HCT116 (cell line): ENCODE measurements around the gene BCR. TPM values are rescaled to one million over a fixed set of nuclear protein-coding genes. Genes with fewer than 3 reads are reported as not detected.

ENCODE experiments used
- ATAC-seq: fragments of 200-7000 bp; cut with Tn5 transposase; 2 replicates; pipeline ENCODE4 v1.9.1; 2020; ENCODE audit warnings: mild to moderate bottlenecking, moderate library complexity
- BruUV-seq: library from RNA; stranded (reverse); fragments of 400-500 nt; replicated peaks from 2 replicates; lab custom pipeline; 2021; lab: Mats Ljungman, UMichigan
- CTCF ChIA-PET: fragments of 300-600 bp; sonication (Branson Sonifier 250); formaldehyde crosslinking; loops from one replicate; lab custom pipeline; 2021; ENCODE audit warnings: antibody characterized with exemption; lab: Charles Lee
- POLR2A ChIA-PET: fragments of 300-600, 350-600 bp; sonication (Branson Sonifier 250); formaldehyde crosslinking; loops from one replicate; lab custom pipeline; 2021; ENCODE audit warnings: antibody characterized with exemption; lab: Charles Lee
- RAD21 ChIA-PET, 2 experiments: fragments of 300-600 bp; sonication (Branson Sonifier 250); formaldehyde crosslinking; loops; one replicate each; lab custom pipeline; 2023; ENCODE audit warnings: low total read pairs in 2 of 2; ENCODE audit not compliant: uncharacterized antibody in 2 of 2, unreplicated experiment in 2 of 2, low non-redundant PET in 1 of 2; lab: Charles Lee
- DNase-seq: peaks from one replicate; pipeline ENCODE4 v3.0.0-alpha.2; 2010; ENCODE audit warnings: low read depth, low spot score
- H2AFZ ChIP-seq: fragments of 200-600 bp; shearing (Covaris generic), sonication (generic); 2 replicates; pipeline ENCODE4 v1.6.1; 2017; ENCODE audit warnings: low read depth, mixed run types, mixed read lengths, antibody characterized with exemption, low read length; ENCODE audit not compliant: poor library complexity, severe bottlenecking
- H3K27ac ChIP-seq: 2 replicates; pipeline ENCODE4 v1.5.1; 2012; ENCODE audit warnings: low read depth, low read length
- H3K27me3 ChIP-seq: fragments of 200-600 bp; sonication (generic); 2 replicates; pipeline ENCODE4 v1.6.1; 2016; ENCODE audit warnings: mixed run types, low read length, mixed read lengths; ENCODE audit not compliant: insufficient read depth
- H3K36me3 ChIP-seq, 2 experiments: fragments of 200-500 bp in 1 of 2; fragments of 200-600 bp in 1 of 2; sonication (Bioruptor generic) in 1 of 2; sonication (generic) in 1 of 2; 2 replicates each; pipeline versions ENCODE4 v1.5.1 to v1.6.1; 2014 to 2016; ENCODE audit warnings: low read length in 2 of 2, inconsistent platforms in 1 of 2, mixed read lengths in 1 of 2, mixed run types in 1 of 2; ENCODE audit not compliant: insufficient read depth in 2 of 2, control insufficient read depth in 1 of 2
- H3K4me1 ChIP-seq, 2 experiments: fragments of 200-600 bp in 1 of 2; sonication (generic) in 1 of 2; 2 replicates each; pipeline versions ENCODE4 v1.5.1 to v1.6.1; 2012 to 2017; ENCODE audit warnings: low read length in 2 of 2, inconsistent platforms in 1 of 2, mild to moderate bottlenecking in 1 of 2, mixed read lengths in 1 of 2, mixed run types in 1 of 2, moderate library complexity in 1 of 2; ENCODE audit not compliant: insufficient read depth in 2 of 2, control insufficient read depth in 1 of 2
- H3K4me2 ChIP-seq: fragments of 200-600 bp; sonication (generic); 2 replicates; pipeline ENCODE4 v1.6.1; 2017; ENCODE audit warnings: mixed run types, low read length, mixed read lengths
- H3K4me3 ChIP-seq, 2 experiments: fragments of 200-600 bp in 1 of 2; sonication (generic) in 1 of 2; replicated peaks in 1 of 2; 2 replicates each; pipeline ENCODE4 v1.5.1; 2011 to 2016; ENCODE audit warnings: low read length in 2 of 2, control low read depth in 1 of 2, low read depth in 1 of 2, mild to moderate bottlenecking in 1 of 2, mixed read lengths in 1 of 2, mixed run types in 1 of 2
- H3K79me2 ChIP-seq: fragments of 200-600 bp; sonication (generic); 2 replicates; pipeline ENCODE4 v1.6.1; 2017; ENCODE audit warnings: mild to moderate bottlenecking, mixed run types, low read length, moderate library complexity, mixed read lengths; ENCODE audit not compliant: insufficient read depth
- H3K9ac ChIP-seq: fragments of 200-600 bp; sonication (generic); 2 replicates; pipeline ENCODE4 v1.6.1; 2016; ENCODE audit warnings: low read length, mixed read lengths
- H3K9me2 ChIP-seq: fragments of 200-600 bp; sonication (generic), shearing (Covaris generic); 2 replicates; pipeline ENCODE4 v1.6.1; 2017; ENCODE audit warnings: mixed run types, mild to moderate bottlenecking, moderate library complexity; ENCODE audit not compliant: insufficient read depth
- H3K9me3 ChIP-seq, 2 experiments: fragments of 200-500 bp in 1 of 2; fragments of 200-600 bp in 1 of 2; sonication (Bioruptor generic) in 1 of 2; sonication (generic) in 1 of 2; 2 replicates each; pipeline ENCODE4 v1.6.1; 2014 to 2017; ENCODE audit warnings: low read length in 2 of 2, mixed read lengths in 2 of 2, inconsistent platforms in 1 of 2, low read depth in 1 of 2, mild to moderate bottlenecking in 1 of 2, mixed run types in 1 of 2, moderate library complexity in 1 of 2; ENCODE audit not compliant: control insufficient read depth in 1 of 2, insufficient read depth in 1 of 2
- H4K20me1 ChIP-seq: fragments of 200-600 bp; sonication (generic), shearing (Covaris generic); 2 replicates; pipeline ENCODE4 v1.6.1; 2017; ENCODE audit warnings: mixed run types, mild to moderate bottlenecking, moderate library complexity; ENCODE audit not compliant: insufficient read depth
- CBX3 ChIP-seq: IDR thresholded peaks from 2 replicates; pipeline ENCODE4 v1.6.1; 2012; ENCODE audit warnings: low read depth
- EGR1 ChIP-seq: IDR thresholded peaks from 2 replicates; pipeline ENCODE4 v1.6.1; 2012; ENCODE audit warnings: low read depth
- EZH2phosphoT487 ChIP-seq: fragments of 200-600 bp; IDR thresholded peaks from 2 replicates; pipeline ENCODE4 v1.6.1; 2018; ENCODE audit warnings: antibody characterized with exemption, borderline replicate concordance
- FOSL1 ChIP-seq: IDR thresholded peaks from 2 replicates; pipeline ENCODE4 v1.6.1; 2012; ENCODE audit warnings: low read depth
- JUND ChIP-seq: IDR thresholded peaks from 2 replicates; pipeline ENCODE4 v1.6.1; 2012
- MAX ChIP-seq: IDR thresholded peaks from 2 replicates; pipeline ENCODE4 v1.6.1; 2012
- POLR2A ChIP-seq: IDR thresholded peaks from 2 replicates; pipeline ENCODE4 v1.7.0; 2011; ENCODE audit warnings: borderline replicate concordance; ENCODE audit not compliant: insufficient read depth, insufficient read length; ENCODE audit errors: extremely low read depth
- POLR2AphosphoS5 ChIP-seq: IDR thresholded peaks from 2 replicates; pipeline ENCODE4 v1.6.1; 2011; ENCODE audit warnings: mild to moderate bottlenecking, low read depth, low read length, moderate library complexity
- RAD21 ChIP-seq: IDR thresholded peaks from 2 replicates; pipeline ENCODE4 v1.6.1; 2012; ENCODE audit warnings: low read depth, mild to moderate bottlenecking
- REST ChIP-seq: IDR thresholded peaks from 2 replicates; pipeline ENCODE4 v1.6.1; 2012; ENCODE audit warnings: low read depth
- SP1 ChIP-seq: IDR thresholded peaks from 2 replicates; pipeline ENCODE4 v1.6.1; 2012; ENCODE audit warnings: low read depth
- SRF ChIP-seq: IDR thresholded peaks from 2 replicates; pipeline ENCODE4 v1.6.1; 2012; ENCODE audit warnings: low read depth
- YY1 ChIP-seq: IDR thresholded peaks from 2 replicates; pipeline ENCODE4 v1.6.1; 2011; ENCODE audit warnings: low read length, low read depth, moderate library complexity, mild to moderate bottlenecking; ENCODE audit not compliant: insufficient replicate concordance; ENCODE audit errors: extremely low read depth
- ZBTB33 ChIP-seq: IDR thresholded peaks from 2 replicates; pipeline ENCODE4 v1.6.1; 2011; ENCODE audit warnings: mild to moderate bottlenecking, low read length, moderate library complexity; ENCODE audit not compliant: insufficient replicate concordance; ENCODE audit errors: extremely low read depth
- ZNF274 ChIP-seq: fragments of 200-500 bp; sonication (Bioruptor generic); IDR thresholded peaks from 2 replicates; pipeline ENCODE4 v1.6.1; 2014; ENCODE audit warnings: mild to moderate bottlenecking, low read depth, low read length, inconsistent platforms
- intact Hi-C: fragments of 100-400 bp; cut with micrococcal nuclease; formaldehyde crosslinking; loops from 2 replicates; pipeline ENCODE4 v1.10.0; 2022
- total RNA-seq: library from RNA; stranded (reverse); gene quantifications from one replicate; pipeline ENCODE4 v1.2.1, GENCODE V29; 2021; ENCODE audit not compliant: unreplicated experiment

BCR gene
- total RNA-seq, 1 experiment from 2014 or later = 39.7 TPM

GRCh38 chr22:23213581-23214334, 33.4 kb downstream of the BCR start:
- POLR2A ChIA-PET = no interaction called here
- Histone ChIP-seq H2AFZ (no peak overlapping the region), H3K79me2 (peaks cover 93% of the 10 kb centered on the region), H3K9me3 (no peaks in the 10 kb centered on the region), H3K4me3 (no peak overlapping the region), H3K27ac (no peak overlapping the region), H3K4me2 (no peak overlapping the region), H3K27me3 (no peaks in the 10 kb centered on the region), H3K9ac (no peak overlapping the region), H3K36me3 (no peaks in the 10 kb centered on the region), H4K20me1 (no peaks in the 10 kb centered on the region), H3K4me1 (peaks cover 0 to 18% of the 10 kb centered on the region in 2 experiments; a peak in 1 of 4 replicates), H3K9me2 (no peaks in the 10 kb centered on the region)
- RAD21 ChIA-PET = interaction anchor here in 1 of 2 experiments (0.7 kb wide), 1 partner anchor 36 kb away, joined by 3 read pairs; no protein-coding TSS in a partner anchor
- DNase-seq = no peak
- no peak for ATAC-seq
- CTCF ChIA-PET = no interaction called here
- intact Hi-C loops = no loop called here
- BruUV-seq = no TSS peak
- TF ChIP-seq FOSL1 = no peak
- no peak for TF ChIP-seq RAD21
- TF ChIP-seq POLR2A = no peak
- no peak for TF ChIP-seq EGR1
- TF ChIP-seq EZH2phosphoT487 = no peak
- TF ChIP-seq, all 23 proteins: peak for 0

GRCh38 chr22:23214398-23214797, 34.1 kb downstream of the BCR start:
- RAD21 ChIA-PET = no interaction called here
- DNase-seq = no peak
- H3K4me2 ChIP-seq = no peak overlapping the region
- no peaks in the 10 kb centered on the region for H3K27me3 ChIP-seq
- H3K27ac ChIP-seq = no peak overlapping the region
- no peak overlapping the region for H3K9ac ChIP-seq
- POLR2A ChIA-PET = no interaction called here
- H3K4me1 ChIP-seq = peaks cover 4 to 24% of the 10 kb centered on the region in 2 experiments; a peak in 3 of 4 replicates
- no peaks in the 10 kb centered on the region for H3K36me3 ChIP-seq
- H3K79me2 ChIP-seq = peaks cover 95% of the 10 kb centered on the region
- CTCF ChIA-PET = no interaction called here
- H3K9me3 ChIP-seq = no peaks in the 10 kb centered on the region
- H3K4me3 ChIP-seq = no peak overlapping the region
- intact Hi-C loops = no loop called here
- H4K20me1 ChIP-seq = no peaks in the 10 kb centered on the region
- BruUV-seq = no TSS peak
- no peak overlapping the region for H2AFZ ChIP-seq
- no peak for ATAC-seq
- no peaks in the 10 kb centered on the region for H3K9me2 ChIP-seq
- TF ChIP-seq CBX3 (no peak), POLR2AphosphoS5 (no peak), FOSL1 (no peak), SRF (no peak), REST (no peak), MAX (no peak), ZBTB33 (no peak), RAD21 (no peak), YY1 (no peak), JUND (no peak), SP1 (no peak), ZNF274 (no peak), POLR2A (no peak)
